NCI-H1694 (cell line): Measurements from ENCODE around the gene TNNT2.
A peak's percentile ranks its signal among the peaks of the same experiment; 100 is the strongest.

Experiments used
- DNase-seq: peaks from one replicate; lab custom pipeline; 2025; lab: John Stamatoyannopoulos, UW

The TNNT2 gene

DNA sequence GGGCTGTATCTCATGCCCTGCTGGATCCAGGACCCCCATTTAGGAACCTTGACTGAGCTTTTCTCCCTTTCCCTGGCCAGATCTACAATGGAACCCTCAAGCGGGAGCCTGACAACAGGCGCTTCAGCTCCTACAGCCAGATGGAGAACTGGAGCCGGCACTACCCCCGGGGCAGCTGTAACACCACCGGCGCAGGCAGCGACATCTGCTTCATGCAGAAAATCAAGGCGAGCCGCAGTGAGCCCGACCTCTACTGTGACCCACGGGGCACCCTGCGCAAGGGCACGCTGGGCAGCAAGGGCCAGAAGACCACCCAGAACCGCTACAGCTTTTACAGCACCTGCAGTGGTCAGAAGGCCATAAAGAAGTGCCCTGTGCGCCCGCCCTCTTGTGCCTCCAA lies 64.4 kb downstream of the TNNT2 start:
- DNase-seq: peak; percentile 37

DNA sequence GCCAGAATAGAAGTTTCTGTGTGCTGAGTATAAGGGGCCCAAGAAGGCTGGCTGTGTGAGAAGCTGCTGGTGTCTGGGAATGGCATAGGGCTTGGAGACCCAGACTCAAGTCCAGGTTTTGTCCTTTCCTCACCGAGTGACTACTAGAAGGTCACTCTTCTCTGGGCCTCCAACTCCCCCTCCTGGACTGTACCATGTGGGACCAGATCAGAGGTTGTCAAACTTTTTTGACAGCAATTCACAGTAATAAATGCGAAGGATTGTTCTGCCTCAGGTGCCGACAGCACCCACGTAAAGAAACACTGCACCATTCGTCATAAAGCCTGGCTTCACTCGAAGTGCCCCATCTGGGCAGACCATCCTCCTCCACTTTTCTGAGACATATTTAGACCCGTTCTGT lies 65.2 kb downstream of the TNNT2 start:
- DNase-seq: no peak

DNA sequence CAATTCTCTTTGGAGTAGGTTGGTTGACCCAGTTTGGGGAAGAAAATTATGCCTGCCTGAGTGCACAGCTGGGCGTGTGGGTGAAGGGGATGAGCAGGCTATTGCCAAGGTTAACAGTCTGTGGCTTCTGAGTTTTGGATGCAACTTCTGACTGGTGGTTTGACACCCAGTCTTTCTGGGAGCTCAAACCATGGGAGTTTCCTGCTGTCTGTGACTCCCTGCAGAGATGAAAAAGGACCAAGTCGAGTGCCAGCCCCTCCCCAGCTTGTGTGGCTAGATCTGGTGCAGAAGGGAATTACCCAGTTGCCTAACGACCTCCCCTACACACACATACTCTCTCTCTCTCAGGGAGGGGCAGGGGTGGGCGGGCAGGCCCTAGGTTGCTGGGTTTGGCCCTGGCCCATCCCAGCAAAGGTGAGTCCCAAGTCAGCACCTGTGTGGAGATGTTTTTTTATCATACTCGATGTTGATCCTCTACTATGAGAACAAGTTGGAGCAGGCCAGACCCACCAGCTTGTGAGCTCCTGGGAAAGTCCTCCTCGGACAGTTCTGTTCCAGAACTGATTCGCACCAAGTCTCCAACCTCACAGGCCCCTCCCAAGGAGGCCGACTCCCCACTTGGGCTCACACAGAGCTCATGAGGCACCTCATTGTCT lies 66.0 kb downstream of the TNNT2 start:
- DNase-seq: peak; percentile 74

DNA sequence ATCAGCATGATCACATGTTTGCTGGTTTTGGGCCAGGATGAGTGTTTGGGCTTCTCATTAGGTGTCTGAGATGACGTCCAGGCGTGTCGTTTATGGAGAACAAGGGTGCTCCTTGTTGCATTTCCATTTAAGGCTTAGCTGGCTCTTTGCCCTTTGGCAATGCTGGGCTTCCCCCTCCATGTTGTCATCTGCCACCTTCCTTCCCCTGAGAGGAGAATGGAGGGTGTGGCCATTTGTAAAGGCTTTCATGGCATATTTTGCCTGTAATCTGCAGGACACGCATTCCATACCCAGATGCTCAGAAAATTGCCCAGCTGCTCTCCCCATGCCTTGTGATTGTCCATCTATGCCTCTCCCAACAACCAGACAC lies 66.5 kb downstream of the TNNT2 start:
- DNase-seq: peak; percentile 97

DNA sequence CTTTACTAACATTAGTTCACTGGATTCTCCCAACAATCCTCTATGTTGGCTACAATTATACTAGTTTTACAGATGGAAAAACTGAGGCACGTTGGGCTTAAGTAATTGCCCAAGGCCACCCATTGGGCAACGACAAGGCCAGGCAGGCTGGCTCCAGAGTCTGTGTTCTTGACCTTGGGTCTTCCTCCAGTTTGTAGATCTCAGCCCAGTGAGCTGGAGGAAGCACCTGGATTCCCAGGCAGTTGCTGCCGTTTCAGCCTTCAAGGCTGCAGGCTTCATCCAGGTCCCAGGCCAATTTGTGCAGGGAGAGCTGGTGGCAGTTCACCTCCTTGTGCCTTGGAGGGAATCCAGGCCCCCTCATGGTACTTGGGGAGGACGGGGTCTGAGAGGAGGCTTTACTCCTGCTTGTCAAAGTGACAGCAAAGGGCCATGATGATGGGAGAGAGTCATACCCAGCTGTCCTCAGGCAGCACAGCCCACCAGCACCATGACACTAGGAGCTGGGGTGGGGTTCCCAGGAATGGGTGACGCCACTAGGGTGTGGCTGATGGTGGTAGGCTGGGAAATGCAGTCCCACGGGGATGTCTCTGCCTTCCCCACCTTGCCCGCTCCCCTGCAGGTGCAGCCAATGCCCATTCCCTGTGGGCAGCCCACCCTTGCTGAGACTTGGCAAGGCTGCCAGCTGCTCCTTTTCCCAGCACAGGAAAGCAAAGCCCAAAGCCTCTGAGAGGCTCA lies 67.1 kb downstream of the TNNT2 start:
- peak; percentile 85 for DNase-seq

DNA sequence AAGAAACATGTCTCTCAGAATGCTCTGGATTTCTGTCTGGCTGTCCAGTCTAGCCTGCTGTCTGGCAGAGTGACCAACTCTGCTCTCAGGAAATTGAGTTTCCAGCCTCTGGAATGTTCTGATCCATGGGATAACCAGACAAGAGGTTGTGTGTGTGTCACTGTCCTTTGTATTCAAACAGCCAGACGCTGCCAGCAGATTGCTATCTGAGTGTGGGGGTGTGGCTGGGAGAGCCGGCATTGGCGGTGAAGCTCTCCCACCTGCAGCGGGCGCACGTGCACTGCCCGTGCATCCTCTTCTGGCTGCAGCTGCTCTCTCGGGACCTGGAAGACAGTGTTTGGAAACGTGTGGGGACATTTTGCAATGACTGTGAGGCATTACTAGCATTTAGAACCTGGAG lies 68.1 kb downstream of the TNNT2 start:
- DNase-seq: peak; percentile 67
